Neutrophil (primary cell): ENCODE data around the gene APOO.

Experiments used
- H3K27ac ChIP-seq: fragments of 200-600 bp; sonication (generic); 2 replicates; pipeline ENCODE4 v1.5.1; 2016; ENCODE audit warnings: mild to moderate bottlenecking, moderate library complexity
- H3K27me3 ChIP-seq: fragments of 200-600 bp; sonication (generic); 2 replicates; pipeline ENCODE4 v1.6.0; 2016; ENCODE audit warnings: mild to moderate bottlenecking
- H3K36me3 ChIP-seq: fragments of 200-600 bp; sonication (generic); 2 replicates; pipeline ENCODE4 v1.5.1; 2017
- H3K4me1 ChIP-seq, 2 experiments: fragments of 200-600 bp in 1 of 2; sonication (generic) in 1 of 2; 1 replicate in 1 of 2; 2 replicates in 1 of 2; pipeline versions ENCODE4 v1.5.1 to v1.6.1; 2013 to 2016; ENCODE audit warnings: low read depth in 1 of 2, low read length in 1 of 2, mild to moderate bottlenecking in 1 of 2, moderate library complexity in 1 of 2; ENCODE audit not compliant: control insufficient read depth in 1 of 2, insufficient read depth in 1 of 2
- H3K4me3 ChIP-seq, 2 experiments: fragments of 200-600 bp in 1 of 2; sonication (generic) in 1 of 2; 1 replicate in 1 of 2; 2 replicates in 1 of 2; pipeline ENCODE4 v1.5.1; 2013 to 2016; ENCODE audit warnings: low read depth in 1 of 2, low read length in 1 of 2, mild to moderate bottlenecking in 1 of 2, moderate library complexity in 1 of 2
- H3K9me3 ChIP-seq: fragments of 200-600 bp; sonication (generic); 2 replicates; pipeline ENCODE4 v1.5.1; 2016
- CTCF ChIP-seq: fragments of 200-600 bp; sonication (generic); IDR thresholded peaks from 2 replicates; pipeline ENCODE4 v1.5.1; 2016; ENCODE audit warnings: antibody characterized with exemption

APOO gene

GRCh38 chrX:23907498-23908218 is at the start of gene APOO, which contains the start of gene CXorf58:
Gene APOO, minus strand, starts transcription at chrX:23907938. Its CDS starts 236 bp downstream, at chrX:23907702.
Gene CXorf58, plus strand, starts transcription at chrX:23908006. Its CDS starts 2,297 bp downstream, at chrX:23910303.
- H3K4me1 ChIP-seq: peaks cover 19 to 38% of the 10 kb centered on the region in 2 experiments
- peak; percentile 94 for TF ChIP-seq CTCF
- H3K36me3 ChIP-seq: no peaks in the 10 kb centered on the region
- peak within 1 kb of the TSS; percentile 93 for H3K27ac ChIP-seq
- peak within 1 kb of the TSS; percentile 68 to 69 for H3K4me3 ChIP-seq
- no peaks in the 10 kb centered on the region for H3K27me3 ChIP-seq
- no peaks in the 10 kb centered on the region for H3K9me3 ChIP-seq

- Histone ChIP-seq H3K9me3 (no peaks in the 10 kb centered on the region), H3K27me3 (no peaks in the 10 kb centered on the region), H3K36me3 (no peaks in the 10 kb centered on the region), H3K27ac (no peak overlapping the region), H3K4me1 (peaks cover 12 to 15% of the 10 kb centered on the region in 2 experiments), H3K4me3 (no peak overlapping the region)
- TF ChIP-seq CTCF: no peak
Measured at GRCh38 chrX:23954396-23954795, 46.7 kb upstream of the APOO start.

GRCh38 chrX:23953908-23954269 is 46.2 kb upstream of the APOO start:
- H3K27ac ChIP-seq: peak overlapping the region; percentile 78
- peaks cover 11 to 13% of the 10 kb centered on the region in 2 experiments for H3K4me1 ChIP-seq
- H3K27me3 ChIP-seq: no peaks in the 10 kb centered on the region
- H3K36me3 ChIP-seq: no peaks in the 10 kb centered on the region
- no peaks in the 10 kb centered on the region for H3K9me3 ChIP-seq
- no peak overlapping the region for H3K4me3 ChIP-seq
- TF ChIP-seq CTCF: no peak

GRCh38 chrX:23952984-23953907 is 45.5 kb upstream of the APOO start:
- H3K27ac ChIP-seq: peak overlapping the region; percentile 78

More at GRCh38 chrX:23952984-23953907, 45.5 kb upstream of the APOO start:
- Histone ChIP-seq H3K4me1 (peaks cover 11 to 13% of the 10 kb centered on the region in 2 experiments), H3K4me3 (peak overlapping the region; percentile 18 to 46), H3K27me3 (no peaks in the 10 kb centered on the region), H3K9me3 (no peaks in the 10 kb centered on the region), H3K36me3 (no peaks in the 10 kb centered on the region)
- no peak for TF ChIP-seq CTCF
